Endothelial cell of umbilical vein (primary cell): ENCODE results near the gene MED8. TPM values are rescaled to one million over a fixed set of nuclear protein-coding genes. Genes with fewer than 3 reads are reported as not detected.
A peak's percentile ranks its signal among the peaks of the same experiment; 100 is the strongest.

Experiments used
- BruUV-seq: library from RNA; stranded (reverse); fragments of 400-500 nt; replicated peaks from 2 replicates; lab custom pipeline; 2021; lab: Mats Ljungman, UMichigan
- CTCF ChIA-PET: fragments of 300-600, 350-600 bp; sonication (Branson Sonifier 250); formaldehyde crosslinking; loops from one replicate; lab custom pipeline; 2021; ENCODE audit warnings: antibody characterized with exemption, inconsistent platforms; lab: Charles Lee
- POLR2A ChIA-PET: fragments of 300-600, 350-600 bp; sonication (Branson Sonifier 250); formaldehyde crosslinking; loops from one replicate; lab custom pipeline; 2021; ENCODE audit warnings: antibody characterized with exemption, inconsistent platforms; lab: Charles Lee
- DNase-seq: peaks from one replicate; pipeline ENCODE4 v3.0.0-alpha.2; 2011; ENCODE audit warnings: low read depth, low spot score
- FAIRE-seq: peaks from 2 replicates; lab custom pipeline; 2011; peaks lifted over from hg19 to GRCh38; lab: Jason Lieb, UNC
- H2AFZ ChIP-seq: 2 replicates; pipeline ENCODE4 v1.6.0; 2012; ENCODE audit warnings: low read depth, low read length, control low read depth, inconsistent platforms
- H3K27ac ChIP-seq: 2 replicates; pipeline ENCODE4 v1.5.1; 2011; ENCODE audit warnings: low read depth, mild to moderate bottlenecking, control low read depth, low read length, moderate library complexity; ENCODE audit not compliant: insufficient read depth
- H3K27me3 ChIP-seq, 2 experiments: 2 replicates each; pipeline versions ENCODE4 v1.6.0 to v1.6.1; 2011; ENCODE audit warnings: low read length in 2 of 2, mixed read lengths in 1 of 2; ENCODE audit not compliant: control insufficient read depth in 2 of 2, insufficient read depth in 2 of 2
- H3K36me3 ChIP-seq, 2 experiments: 2 replicates in 1 of 2; 3 replicates in 1 of 2; pipeline ENCODE4 v1.5.1; 2011; ENCODE audit warnings: low read length in 2 of 2, mild to moderate bottlenecking in 1 of 2, moderate library complexity in 1 of 2; ENCODE audit not compliant: control insufficient read depth in 2 of 2, insufficient read depth in 2 of 2; ENCODE audit errors: extremely low read depth in 1 of 2
- H3K4me1 ChIP-seq: 3 replicates; pipeline ENCODE4 v1.5.1; 2011; ENCODE audit warnings: mild to moderate bottlenecking, low read length; ENCODE audit not compliant: control insufficient read depth, insufficient read depth; ENCODE audit errors: extremely low read depth
- H3K4me2 ChIP-seq: 2 replicates; pipeline ENCODE4 v1.6.1; 2011; ENCODE audit warnings: low read length, control low read depth, mixed read lengths; ENCODE audit not compliant: insufficient read depth
- H3K4me3 ChIP-seq, 3 experiments: fragments of 200-600 bp in 1 of 3; sonication (generic), shearing (Covaris generic) in 1 of 3; replicated peaks in 1 of 3; 2 replicates each; pipeline ENCODE4 v1.5.1; 2011 to 2016; ENCODE audit warnings: control low read depth in 3 of 3, low read length in 3 of 3, mild to moderate bottlenecking in 2 of 3, inconsistent platforms in 1 of 3, low read depth in 1 of 3, moderate library complexity in 1 of 3; ENCODE audit not compliant: insufficient read depth in 1 of 3
- H3K79me2 ChIP-seq: 2 replicates; pipeline ENCODE4 v1.6.0; 2012; ENCODE audit warnings: low read length, inconsistent platforms; ENCODE audit not compliant: control insufficient read depth, insufficient read depth
- H3K9ac ChIP-seq: replicated peaks from 2 replicates; pipeline ENCODE3; 2011; ENCODE audit warnings: low read length, control low read depth; ENCODE audit not compliant: insufficient read depth; ENCODE audit errors: extremely low read depth
- H3K9me1 ChIP-seq: replicated peaks from 3 replicates; pipeline ENCODE4 v1.6.0; 2011; ENCODE audit warnings: mild to moderate bottlenecking, low read length; ENCODE audit not compliant: control insufficient read depth, insufficient read depth; ENCODE audit errors: extremely low read depth
- H3K9me3 ChIP-seq: replicated peaks from 2 replicates; pipeline ENCODE4 v1.5.1; 2012; ENCODE audit warnings: low read length, inconsistent platforms; ENCODE audit not compliant: control insufficient read depth, insufficient read depth
- H4K20me1 ChIP-seq: replicated peaks from 2 replicates; pipeline ENCODE3; 2011; ENCODE audit warnings: mild to moderate bottlenecking, low read length; ENCODE audit not compliant: control insufficient read depth, insufficient read depth; ENCODE audit errors: extremely low read depth
- CTCF ChIP-seq, 2 donors: IDR thresholded peaks; 1 replicate in 1 of 2; 2 replicates in 1 of 2; pipeline ENCODE4 v1.5.1; 2011; ENCODE audit warnings: low read length in 2 of 2, mild to moderate bottlenecking in 2 of 2, moderate library complexity in 2 of 2, control low read depth in 1 of 2, inconsistent platforms in 1 of 2, low read depth in 1 of 2; ENCODE audit not compliant: insufficient read depth in 1 of 2; ENCODE audit errors: extremely low read depth in 1 of 2
- EZH2 ChIP-seq: IDR thresholded peaks from 2 replicates; pipeline ENCODE4 v1.6.1; 2012; ENCODE audit warnings: borderline replicate concordance, low read depth, mild to moderate bottlenecking, moderate library complexity, low read length, inconsistent platforms; ENCODE audit not compliant: severe bottlenecking
- FOS ChIP-seq: IDR thresholded peaks from 2 replicates; pipeline ENCODE4 v1.6.1; 2011; ENCODE audit warnings: mild to moderate bottlenecking, low read length, moderate library complexity, borderline replicate concordance; ENCODE audit not compliant: insufficient read depth
- GATA2 ChIP-seq: IDR thresholded peaks from 2 replicates; pipeline ENCODE4 v1.7.0; 2011; ENCODE audit warnings: low read depth, mild to moderate bottlenecking, moderate library complexity, mixed read lengths, low read length; ENCODE audit not compliant: insufficient read length, insufficient read depth
- POLR2A ChIP-seq: IDR thresholded peaks from 2 replicates; pipeline ENCODE4 v1.6.1; 2012; ENCODE audit warnings: low read depth, mild to moderate bottlenecking, control low read depth, low read length
- POLR2AphosphoS5 ChIP-seq: IDR thresholded peaks from 2 replicates; pipeline ENCODE4 v1.6.1; 2012; ENCODE audit warnings: low read depth, mild to moderate bottlenecking, control low read depth, low read length, moderate library complexity; ENCODE audit not compliant: insufficient read depth
- dilution Hi-C: fragments of 300-500 bp; cut with MboI; formaldehyde crosslinking; loops from one replicate; pipeline ENCODE4 v1.15.0; 2019; ENCODE audit warnings: low sequenced_read_pairs; ENCODE audit not compliant: extremely low pct_ligation_motif_present
- intact Hi-C: fragments of 100-400 bp; cut with micrococcal nuclease; formaldehyde crosslinking; loops from one replicate; pipeline ENCODE4 v1.10.0; 2022
- polyA plus RNA-seq, 4 experiments: library from polyadenylated mRNA; depleted of rRNA in 3 of 4; stranded (reverse) in 3 of 4; unstranded in 1 of 4; fragments of >200 nt; gene quantifications; 2 replicates each; pipeline versions ENCODE4 v1.2.1 to v1.2.3, GENCODE V29; 2011 to 2012; ENCODE audit warnings: missing spikeins in 1 of 4
- total RNA-seq: library from RNA; stranded (reverse); gene quantifications from 2 replicates; pipeline ENCODE4 v1.2.3, GENCODE V29; 2021
- TF ChIP-seq, protein P1 (sequence below): IDR thresholded peaks from 2 replicates; pipeline ENCODE4 v1.6.1; 2011; ENCODE audit not compliant: insufficient read depth, insufficient read length

Gene MED8
- total and polyA plus RNA-seq, 2 donors (not counting 3 experiments of a cell fraction or from before 2014, with no cell fraction given), result 19.6 to 45.6 TPM

- no peak overlapping the region for H2AFZ ChIP-seq
- no TSS peak for BruUV-seq
- dilution Hi-C loops (no loop called here), intact Hi-C loops (no loop called here)
- peaks cover 38% of the 10 kb centered on the region for H3K4me1 ChIP-seq
- no peak overlapping the region for H3K27ac ChIP-seq
- no peaks in the 10 kb centered on the region for H3K27me3 ChIP-seq
- peak overlapping the region in 2 of 3 experiments; percentile 5 to 80 for H3K4me3 ChIP-seq
- CTCF ChIA-PET, result no interaction called here
- DNase-seq (no peak), FAIRE-seq (no peak)
- TF ChIP-seq POLR2A, result peak; percentile 20
- TF ChIP-seq, protein P1, sequence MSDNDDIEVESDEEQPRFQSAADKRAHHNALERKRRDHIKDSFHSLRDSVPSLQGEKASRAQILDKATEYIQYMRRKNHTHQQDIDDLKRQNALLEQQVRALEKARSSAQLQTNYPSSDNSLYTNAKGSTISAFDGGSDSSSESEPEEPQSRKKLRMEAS, result no peak
- H3K9me3 ChIP-seq, result no peaks in the 10 kb centered on the region
- no peaks in the 10 kb centered on the region for H3K9me1 ChIP-seq
- H3K79me2 ChIP-seq, result peaks cover 47% of the 10 kb centered on the region
- POLR2A ChIA-PET, result no interaction called here
- peaks cover 15 to 22% of the 10 kb centered on the region in 2 experiments for H3K36me3 ChIP-seq
- H3K9ac ChIP-seq, result no peak overlapping the region
- peak overlapping the region; percentile 92 for H3K4me2 ChIP-seq
- no peaks in the 10 kb centered on the region for H4K20me1 ChIP-seq
Measured at GRCh38 chr1:43360616-43361015, 29.0 kb downstream of the MED8 start.

GRCh38 chr1:43359696-43360095, 29.9 kb downstream of the MED8 start:
- DNase-seq, result no peak
- Histone ChIP-seq H3K9me1 (no peaks in the 10 kb centered on the region), H3K9me3 (no peaks in the 10 kb centered on the region), H3K4me1 (peaks cover 38% of the 10 kb centered on the region), H3K79me2 (peaks cover 38% of the 10 kb centered on the region), H3K27me3 (no peaks in the 10 kb centered on the region), H3K4me2 (peak overlapping the region; percentile 92), H3K36me3 (peaks cover 11 to 18% of the 10 kb centered on the region in 2 experiments), H2AFZ (no peak overlapping the region), H3K4me3 (peak overlapping the region; percentile 57 to 84 (median 80)), H4K20me1 (no peaks in the 10 kb centered on the region), H3K9ac (peak overlapping the region; percentile 53), H3K27ac (peak overlapping the region; percentile 18)
- no TSS peak for BruUV-seq
- peak; percentile 24 for FAIRE-seq
- ChIA-PET POLR2A (no interaction called here), CTCF (no interaction called here)
- TF ChIP-seq CTCF (IDR thresholded peaks at IDR 0.05; ENCODE audit: extremely low read depth in 1 of 2, insufficient read depth in 1 of 2, low read depth in 1 of 2, low read length in 2 of 2) (no peak), EZH2 (no peak), POLR2A (no peak), FOS (no peak), POLR2AphosphoS5 (no peak), GATA2 (no peak)
- TF ChIP-seq, protein P1, result no peak
- intact Hi-C loops, result loop anchor here (2.0 kb wide), 2 partner anchors 59 to 121 kb away; partner anchors contain the start of gene TIE1
- dilution Hi-C loops, result no loop called here
